Astrocyte of the spinal cord (primary cell): ENCODE data around the gene NCKAP5.

ENCODE experiments used
- DNase-seq: peaks from one replicate; pipeline ENCODE4 v3.0.0; 2011; ENCODE audit warnings: low read depth, low spot score
- H3K4me3 ChIP-seq: 2 replicates; pipeline ENCODE4 v1.5.1; 2011; ENCODE audit warnings: low read depth, mild to moderate bottlenecking, low read length, moderate library complexity
- in situ Hi-C: cut with HindIII; loops from 2 replicates; pipeline ENCODE4 v1.10.0; 2017; ENCODE audit warnings: low sequenced_read_pairs
- TF ChIP-seq, protein P1 (sequence below): IDR thresholded peaks from 2 replicates; pipeline ENCODE4 v1.5.1; 2012; ENCODE audit warnings: low read depth, mild to moderate bottlenecking, low read length, inconsistent platforms

NCKAP5 gene

GRCh38 chr2:132636346-132636745, 931.9 kb downstream of the NCKAP5 start:
- H3K4me3 ChIP-seq: no peak overlapping the region
- TF ChIP-seq, protein P1, sequence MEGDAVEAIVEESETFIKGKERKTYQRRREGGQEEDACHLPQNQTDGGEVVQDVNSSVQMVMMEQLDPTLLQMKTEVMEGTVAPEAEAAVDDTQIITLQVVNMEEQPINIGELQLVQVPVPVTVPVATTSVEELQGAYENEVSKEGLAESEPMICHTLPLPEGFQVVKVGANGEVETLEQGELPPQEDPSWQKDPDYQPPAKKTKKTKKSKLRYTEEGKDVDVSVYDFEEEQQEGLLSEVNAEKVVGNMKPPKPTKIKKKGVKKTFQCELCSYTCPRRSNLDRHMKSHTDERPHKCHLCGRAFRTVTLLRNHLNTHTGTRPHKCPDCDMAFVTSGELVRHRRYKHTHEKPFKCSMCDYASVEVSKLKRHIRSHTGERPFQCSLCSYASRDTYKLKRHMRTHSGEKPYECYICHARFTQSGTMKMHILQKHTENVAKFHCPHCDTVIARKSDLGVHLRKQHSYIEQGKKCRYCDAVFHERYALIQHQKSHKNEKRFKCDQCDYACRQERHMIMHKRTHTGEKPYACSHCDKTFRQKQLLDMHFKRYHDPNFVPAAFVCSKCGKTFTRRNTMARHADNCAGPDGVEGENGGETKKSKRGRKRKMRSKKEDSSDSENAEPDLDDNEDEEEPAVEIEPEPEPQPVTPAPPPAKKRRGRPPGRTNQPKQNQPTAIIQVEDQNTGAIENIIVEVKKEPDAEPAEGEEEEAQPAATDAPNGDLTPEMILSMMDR: no peak
- no peak for DNase-seq
- in situ Hi-C loops: no loop called here

- in situ Hi-C loops: no loop called here
- DNase-seq: no peak
- TF ChIP-seq, protein P1: no peak
- no peak overlapping the region for H3K4me3 ChIP-seq
Observed at GRCh38 chr2:132633635-132634034, 934.6 kb downstream of the NCKAP5 start.

DNA sequence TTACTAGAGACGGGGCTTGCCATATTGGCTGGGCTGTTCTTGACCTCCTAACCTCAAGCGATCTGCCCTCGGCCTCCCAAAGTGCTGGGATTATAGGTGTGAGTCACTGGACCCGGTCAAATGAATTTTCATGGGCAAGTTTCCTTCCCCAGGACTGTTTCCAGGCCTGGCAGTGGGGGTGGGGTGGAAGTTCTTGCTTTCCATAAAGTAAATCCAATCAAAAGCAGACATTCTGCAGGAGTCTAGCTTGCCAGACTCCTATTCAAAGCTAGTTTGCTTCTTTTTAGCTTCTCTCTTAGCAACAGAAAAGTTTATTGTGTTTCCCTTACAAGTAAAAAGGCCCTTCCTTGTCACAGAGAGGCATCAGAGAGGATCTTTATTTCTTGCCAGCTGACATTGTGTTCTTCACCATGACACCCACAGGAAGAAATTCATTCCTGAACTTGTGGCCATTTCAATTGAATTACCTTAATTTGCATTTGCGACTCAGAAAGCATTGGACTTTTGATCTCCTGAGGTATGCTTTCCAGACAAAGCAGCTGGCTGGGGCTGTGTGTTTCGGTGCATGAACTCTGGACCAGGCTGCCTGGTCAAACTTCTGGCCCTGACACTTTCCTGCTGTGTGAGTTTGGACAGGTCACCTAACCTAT, 936.1 kb downstream of the NCKAP5 start:
- TF ChIP-seq, protein P1: no peak

GRCh38 chr2:132627536-132627935, 940.7 kb downstream of the NCKAP5 start:
- DNase-seq: peak; percentile 9
- H3K4me3 ChIP-seq: no peak overlapping the region
- TF ChIP-seq, protein P1: no peak
- in situ Hi-C loops: no loop called here

More for the DNA sequence above, 936.1 kb downstream of the NCKAP5 start:
- no peak overlapping the region for H3K4me3 ChIP-seq
- peak; percentile 54 for DNase-seq
- in situ Hi-C loops: no loop called here

DNA sequence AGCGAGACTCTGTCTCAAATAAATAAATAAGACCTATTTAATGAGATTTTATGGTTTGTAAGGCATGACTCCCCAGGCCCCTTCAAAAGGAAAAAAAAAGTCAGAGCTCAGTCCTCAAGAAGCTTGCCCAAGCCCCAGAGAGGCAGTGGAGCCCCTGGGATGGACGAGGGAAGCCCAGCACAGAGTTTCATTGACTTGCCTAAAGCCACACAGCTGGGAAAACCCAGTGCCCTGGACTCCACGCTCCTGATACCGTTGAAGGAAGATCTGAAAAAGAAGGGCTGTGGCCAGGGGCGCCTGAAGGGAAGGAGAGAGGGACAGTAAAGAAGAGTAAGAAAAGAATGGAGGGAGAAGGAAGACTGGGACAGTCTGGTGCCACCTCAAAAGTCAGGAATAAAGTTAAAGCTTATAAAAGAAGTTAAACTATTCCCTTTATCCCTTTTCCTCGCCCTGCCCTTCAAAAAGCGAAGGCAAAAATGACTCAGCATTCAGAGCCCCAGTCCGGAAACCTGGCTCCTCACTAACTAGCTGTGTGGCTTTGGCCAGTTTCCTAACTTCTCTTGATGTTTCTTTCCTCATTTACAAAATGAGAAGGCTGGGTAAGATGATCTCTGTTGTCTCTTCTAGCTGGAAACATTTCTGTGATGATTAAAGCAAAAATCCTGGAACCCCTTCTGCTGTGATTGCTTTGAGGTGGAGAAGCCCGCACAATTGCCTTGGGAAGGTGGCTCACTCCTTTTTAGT, 945.0 kb downstream of the NCKAP5 start:
- in situ Hi-C loops: no loop called here
- no peak overlapping the region for H3K4me3 ChIP-seq
- DNase-seq: peak; percentile 85
- TF ChIP-seq, protein P1: no peak
